Superior temporal gyrus (tissue), 1 donor: ENCODE measurements around the gene MRPL38.

Experiments
- DNase-seq: peaks from one replicate; pipeline ENCODE4 v3.0.0-alpha.2; 2016; ENCODE audit errors: extremely low spot score

Gene MRPL38

GRCh38 chr17:75904749-75905521, at the start of gene MRPL38:
TSS of gene MRPL38 (minus strand) at chr17:75904884. CDS start at chr17:75904875, 9 bp downstream.
- peak; percentile 84 for DNase-seq

- peak; percentile 28 for DNase-seq
Measured at GRCh38 chr17:75950855-75951554, 46.3 kb upstream of the MRPL38 start.

GRCh38 chr17:75950421-75950820, 45.7 kb upstream of the MRPL38 start:
- DNase-seq: no peak

- no peak for DNase-seq
Measured at GRCh38 chr17:75945211-75945610, 40.5 kb upstream of the MRPL38 start.

DNA sequence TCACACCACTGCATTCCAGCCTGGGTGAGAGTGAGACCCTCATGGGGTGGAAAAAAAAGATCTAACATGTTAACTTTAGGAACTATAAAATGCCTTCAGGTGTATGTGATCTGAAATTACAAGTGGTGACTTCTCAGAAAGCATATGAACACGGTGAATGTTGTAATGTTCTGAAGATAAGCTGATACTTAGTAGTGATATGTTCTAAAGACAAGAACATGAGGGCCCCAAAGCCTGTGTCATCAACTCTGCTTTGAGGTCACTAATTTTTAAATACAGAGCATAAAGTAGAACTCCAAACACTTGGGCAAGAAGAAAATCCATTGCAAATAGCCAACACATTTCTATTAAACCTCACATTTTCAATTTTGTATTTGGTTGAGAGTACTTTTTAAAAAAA, 38.8 kb upstream of the MRPL38 start:
- DNase-seq: no peak

- DNase-seq: no peak
Measured at GRCh38 chr17:75942473-75942872, 37.8 kb upstream of the MRPL38 start.

DNA sequence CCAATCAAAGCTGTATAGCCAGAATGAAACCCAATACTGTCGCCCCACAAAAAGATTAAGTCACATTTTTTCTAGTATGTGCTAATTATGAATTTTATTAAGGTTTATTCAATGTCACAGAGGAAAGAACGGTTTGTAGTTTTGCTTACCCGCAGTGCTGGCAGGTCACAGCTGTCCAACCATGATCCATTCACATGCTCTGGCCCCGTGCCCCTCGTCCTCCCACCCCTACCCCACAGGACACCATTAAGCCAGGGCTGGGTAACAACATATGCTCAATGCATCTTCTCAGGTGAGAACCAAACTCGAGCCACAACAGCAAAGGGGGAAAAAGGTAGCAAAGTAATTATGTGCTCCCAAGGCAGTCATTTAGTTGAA, 36.7 kb upstream of the MRPL38 start:
- no peak for DNase-seq

DNA sequence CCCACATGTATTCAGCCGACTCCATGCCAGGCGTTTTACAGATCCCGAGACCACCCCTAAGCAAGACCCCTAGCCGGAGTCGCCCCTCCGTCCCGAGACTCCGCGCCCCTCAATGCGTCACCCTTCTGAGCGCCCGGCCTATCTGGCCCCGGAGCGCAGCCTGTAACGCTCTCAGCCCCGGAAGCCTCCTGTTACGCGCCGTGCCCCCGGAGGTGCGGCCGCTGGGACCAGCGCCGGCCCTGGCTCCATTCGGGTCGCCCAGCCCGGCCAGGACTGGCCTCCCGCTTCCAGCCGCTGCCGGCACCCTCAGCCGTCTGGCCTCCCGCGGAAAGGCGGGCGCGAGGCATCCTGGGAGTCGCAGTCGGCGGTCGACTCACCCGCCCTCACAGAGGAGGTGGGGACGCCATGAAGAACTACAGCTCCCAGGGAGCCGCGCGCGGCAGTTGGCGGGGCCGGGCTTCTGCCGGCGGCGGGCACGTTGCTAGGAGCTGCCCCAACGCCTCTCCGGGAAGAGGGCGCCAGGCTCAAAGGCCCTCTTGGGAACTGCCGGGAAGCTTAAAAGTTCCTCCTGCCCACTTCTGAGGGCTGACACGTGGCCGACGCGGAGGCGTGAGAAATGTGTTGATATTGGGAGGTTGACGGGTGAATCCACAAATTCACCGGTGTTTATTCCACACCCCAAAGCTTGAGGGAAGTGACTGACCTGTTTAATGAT, 36.2 kb upstream of the MRPL38 start, which contains the start of gene FBF1:
FBF1 (minus strand) TSS at position 316 of the 715 bp plus-strand sequence. CDS start 2,893 bp downstream, outside the sequence.
- DNase-seq: peak; percentile 95

- DNase-seq: no peak
Measured at GRCh38 chr17:75937652-75938051, 33.0 kb upstream of the MRPL38 start.

DNA sequence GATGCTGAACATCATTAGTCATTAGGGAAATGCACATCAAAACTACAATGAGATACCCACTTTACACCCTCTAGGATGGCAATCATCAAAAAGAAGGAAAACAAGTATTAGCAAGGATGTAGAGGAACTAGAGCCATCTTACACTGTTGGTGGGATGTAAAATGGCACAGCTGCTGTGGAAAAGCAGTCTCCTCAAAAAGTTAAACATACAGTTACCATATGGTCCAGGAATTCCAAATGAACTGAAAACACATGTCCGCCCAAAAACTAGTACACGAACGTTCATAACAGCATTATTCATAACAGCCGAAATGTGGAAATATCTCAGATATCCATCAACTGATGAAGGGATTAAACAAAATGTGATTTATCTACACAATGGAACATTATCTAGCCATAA, 29.1 kb upstream of the MRPL38 start:
- DNase-seq: no peak

GRCh38 chr17:75932852-75933251, 28.2 kb upstream of the MRPL38 start:
- DNase-seq: no peak

GRCh38 chr17:75931062-75931461, 26.4 kb upstream of the MRPL38 start:
- DNase-seq: no peak

GRCh38 chr17:75927286-75927922, 22.7 kb upstream of the MRPL38 start:
- no peak for DNase-seq

GRCh38 chr17:75926456-75926855, 21.8 kb upstream of the MRPL38 start:
- DNase-seq: no peak

DNA sequence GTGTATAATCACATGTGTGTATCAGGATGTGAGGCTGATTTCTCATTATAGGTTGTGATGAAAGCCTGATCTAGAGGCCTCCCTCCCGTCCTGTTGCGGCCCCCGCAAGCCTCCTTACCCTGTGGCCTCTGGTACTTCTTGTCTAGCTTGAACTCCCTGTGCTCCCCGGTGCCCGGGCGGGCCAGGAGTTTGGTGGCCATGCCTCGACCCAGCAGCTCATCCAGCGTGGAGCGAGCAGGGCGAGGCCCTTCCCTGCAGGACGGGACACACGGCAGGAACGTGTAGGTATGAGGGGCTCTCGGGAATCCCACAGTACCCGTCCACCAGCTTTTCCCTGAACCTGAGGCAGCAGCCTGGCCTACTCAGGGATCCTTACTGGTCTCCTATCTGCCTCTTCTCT, 21.2 kb upstream of the MRPL38 start:
- DNase-seq: no peak

GRCh38 chr17:75925103-75925502, 20.4 kb upstream of the MRPL38 start:
- DNase-seq: no peak

GRCh38 chr17:75922963-75923874, 18.5 kb upstream of the MRPL38 start:
- DNase-seq: no peak

- no peak for DNase-seq
Measured at GRCh38 chr17:75922173-75922961, 17.7 kb upstream of the MRPL38 start.

DNA sequence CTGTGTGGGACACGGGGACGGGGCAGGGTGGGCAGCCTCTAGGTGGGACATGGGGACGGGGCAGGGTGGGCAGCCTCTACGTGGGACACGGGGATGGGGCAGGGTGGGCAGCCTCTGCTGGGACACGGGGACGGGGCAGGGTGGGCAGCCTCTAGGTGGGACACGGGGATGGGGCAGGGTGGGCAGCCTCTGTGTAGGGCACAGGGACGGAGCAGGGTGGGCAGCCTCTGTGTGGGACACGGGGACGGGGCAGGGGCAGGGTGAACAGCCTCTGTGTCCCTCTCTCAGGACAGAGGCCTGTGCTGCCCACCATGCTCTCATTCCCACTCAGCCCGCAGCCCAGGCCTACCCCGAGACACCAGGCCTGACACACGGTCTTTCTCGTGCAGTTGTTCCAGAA, 16.9 kb upstream of the MRPL38 start:
- no peak for DNase-seq

GRCh38 chr17:75920045-75920560, 15.4 kb upstream of the MRPL38 start:
- DNase-seq: no peak
